ENCODE measurements around the gene EXO5.

- TF ChIP-seq CTCF (conservative IDR thresholded peaks at IDR 0.05 in 1 of 2, IDR thresholded peaks at IDR 0.05 in 1 of 2; ENCODE audit: low read depth in 1 of 2, low read length in 2 of 2): no peak
- no peak for TF ChIP-seq EZH2 (IDR thresholded peaks at IDR 0.05; ENCODE audit: low read length, missing control alignments)
Observed at GRCh38 chr1:40553017-40553416, 44.5 kb downstream of the EXO5 start.
